Measurements from ENCODE around the gene ANKRD6. TPM values are rescaled to one million over a fixed set of nuclear protein-coding genes. Genes with fewer than 3 reads are reported as not detected.

ANKRD6 gene
- polyA plus RNA-seq, 1 experiment: 1.1 TPM

- no peak for DNase-seq (ENCODE audit: low read depth)
- Histone ChIP-seq H3K36me3 (ENCODE audit: control insufficient read depth, insufficient read depth, low read length) (no peaks in the 10 kb centered on the region), H3K27me3 (ENCODE audit: control insufficient read depth, insufficient read depth, low read length) (no peaks in the 10 kb centered on the region), H3K4me3 (ENCODE audit: low read depth, low read length) (no peak overlapping the region)
- TF ChIP-seq CTCF (IDR thresholded peaks at IDR 0.05; ENCODE audit: insufficient read depth, low read depth, low read length): no peak
- POLR2A ChIA-PET: no interaction called here
- CTCF ChIA-PET: interaction anchor here (0.6 kb wide), 1 partner anchor 22 kb away, joined by 3 read pairs; no protein-coding TSS in a partner anchor
Measured at GRCh38 chr6:89460713-89461112, 27.8 kb downstream of the ANKRD6 start.

DNA sequence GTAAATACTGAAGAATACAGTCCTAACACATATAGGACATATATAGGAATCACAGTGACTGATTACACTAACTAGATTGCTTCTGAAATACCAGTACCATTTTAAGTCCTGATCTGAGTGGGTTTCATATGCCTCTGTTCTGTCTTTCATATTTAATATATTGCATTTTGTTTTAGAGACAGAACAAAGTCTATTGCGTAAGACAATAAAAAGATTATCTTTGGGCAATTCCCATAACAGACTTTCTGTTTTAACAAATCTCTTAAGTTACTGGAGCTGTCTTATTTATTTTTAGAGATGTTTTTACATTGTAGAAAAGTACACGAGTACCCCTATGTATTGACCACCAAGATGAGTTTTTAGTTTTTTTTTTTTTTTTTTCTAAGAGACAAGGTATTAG, 29.6 kb downstream of the ANKRD6 start:
- CTCF ChIA-PET: no interaction called here
- H3K27me3 ChIP-seq (ENCODE audit: control insufficient read depth, insufficient read depth, low read length): no peaks in the 10 kb centered on the region
- TF ChIP-seq CTCF (IDR thresholded peaks at IDR 0.05; ENCODE audit: insufficient read depth, low read depth, low read length): no peak
- DNase-seq (ENCODE audit: low read depth): no peak
- H3K36me3 ChIP-seq (ENCODE audit: control insufficient read depth, insufficient read depth, low read length): no peaks in the 10 kb centered on the region
- no peak overlapping the region for H3K4me3 ChIP-seq (ENCODE audit: low read depth, low read length)
- POLR2A ChIA-PET: no interaction called here

DNA sequence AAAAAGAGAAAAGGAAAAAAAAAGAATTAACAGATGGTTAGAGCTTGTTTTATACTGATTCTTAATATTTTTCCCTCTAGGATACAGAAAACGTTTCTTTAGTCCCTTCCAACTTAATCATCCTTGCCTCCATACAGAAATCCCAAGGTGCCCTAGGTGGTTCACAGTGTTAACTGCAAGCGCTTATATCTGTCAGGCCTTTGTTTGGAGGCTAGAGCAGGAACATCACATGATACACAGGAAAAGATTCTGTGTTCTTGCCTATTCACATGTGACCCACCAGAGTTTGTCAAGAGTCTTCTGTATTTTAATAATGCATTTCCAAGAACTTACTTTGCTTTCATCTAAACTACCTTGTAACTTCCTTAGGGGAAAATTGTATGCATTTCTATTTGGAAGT, 31.3 kb downstream of the ANKRD6 start:
- TF ChIP-seq CTCF (IDR thresholded peaks at IDR 0.05; ENCODE audit: insufficient read depth, low read depth, low read length): no peak
- no peak for DNase-seq (ENCODE audit: low read depth)
- Histone ChIP-seq H3K36me3 (ENCODE audit: control insufficient read depth, insufficient read depth, low read length) (no peaks in the 10 kb centered on the region), H3K4me3 (ENCODE audit: low read depth, low read length) (no peak overlapping the region), H3K27me3 (ENCODE audit: control insufficient read depth, insufficient read depth, low read length) (no peaks in the 10 kb centered on the region)
- POLR2A ChIA-PET: no interaction called here
- CTCF ChIA-PET: interaction anchor here (0.6 kb wide), 1 partner anchor 294 kb away, joined by 3 read pairs; no protein-coding TSS in a partner anchor

GRCh38 chr6:89467437-89467836, 34.5 kb downstream of the ANKRD6 start:
- no peak for DNase-seq (ENCODE audit: low read depth)
- ChIA-PET CTCF (no interaction called here), POLR2A (no interaction called here)
- H3K27me3 ChIP-seq (ENCODE audit: control insufficient read depth, insufficient read depth, low read length): no peaks in the 10 kb centered on the region
- no peaks in the 10 kb centered on the region for H3K36me3 ChIP-seq (ENCODE audit: control insufficient read depth, insufficient read depth, low read length)
- TF ChIP-seq CTCF (IDR thresholded peaks at IDR 0.05; ENCODE audit: insufficient read depth, low read depth, low read length): no peak
- H3K4me3 ChIP-seq (ENCODE audit: low read depth, low read length): no peak overlapping the region

DNA sequence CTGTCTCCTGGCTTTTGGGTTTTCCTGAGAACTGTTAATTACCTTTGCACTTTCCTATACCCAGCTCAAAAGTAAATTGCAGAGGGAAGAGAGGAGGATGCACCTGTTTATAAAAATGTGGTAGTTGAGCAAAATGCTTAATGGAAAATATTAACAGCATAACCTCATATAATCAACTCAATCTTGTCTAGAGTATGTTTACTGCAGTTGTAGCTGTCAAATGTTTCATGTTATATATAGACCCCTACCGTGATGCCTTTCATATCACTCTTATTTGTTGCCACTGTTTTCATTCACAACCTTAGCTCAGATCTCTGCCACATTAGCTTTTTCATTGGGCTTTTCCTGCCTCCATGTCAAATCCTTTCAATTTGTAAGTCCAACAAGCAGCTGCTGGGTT, 36.0 kb downstream of the ANKRD6 start:
- CTCF ChIA-PET: interaction anchor here (1.0 to 1.8 kb wide), 3 partner anchors 28 to 140 kb away, joined by 3 to 7 read pairs (median 5); no protein-coding TSS in a partner anchor
- no peak overlapping the region for H3K4me3 ChIP-seq (ENCODE audit: low read depth, low read length)
- H3K36me3 ChIP-seq (ENCODE audit: control insufficient read depth, insufficient read depth, low read length): no peaks in the 10 kb centered on the region
- H3K27me3 ChIP-seq (ENCODE audit: control insufficient read depth, insufficient read depth, low read length): no peaks in the 10 kb centered on the region
- DNase-seq (ENCODE audit: low read depth): no peak
- TF ChIP-seq CTCF (IDR thresholded peaks at IDR 0.05; ENCODE audit: insufficient read depth, low read depth, low read length): no peak
- POLR2A ChIA-PET: no interaction called here

All from BJ (cell line).